Stimulated activated CD8-positive, alpha-beta memory T cell treated with anti-CD3 and anti-CD28 coated beads, Interleukin-4, amount 100 ng/mL, for 48 hours (primary cell): Measurements from ENCODE around the gene C1orf159.
A peak's percentile ranks its signal among the peaks of the same experiment; 100 is the strongest.

ENCODE experiments used
- DNase-seq: peaks from one replicate; pipeline ENCODE4 v3.0.0-alpha.2; 2020

C1orf159 gene

GRCh38 chr1:1130206-1131120 lies 14.6 kb upstream of the C1orf159 start:
- no peak for DNase-seq

GRCh38 chr1:1129381-1129821 lies 13.5 kb upstream of the C1orf159 start:
- DNase-seq = no peak

- DNase-seq = no peak
Observed at GRCh38 chr1:1128454-1129139, 12.7 kb upstream of the C1orf159 start.

- no peak for DNase-seq
Observed at GRCh38 chr1:1127551-1128451, 11.9 kb upstream of the C1orf159 start.

GRCh38 chr1:1125945-1126344 lies 10.1 kb upstream of the C1orf159 start:
- no peak for DNase-seq

- no peak for DNase-seq
Observed at GRCh38 chr1:1124786-1125642, 9.1 kb upstream of the C1orf159 start.

GRCh38 chr1:1124508-1124785 lies 8.6 kb upstream of the C1orf159 start:
- DNase-seq = no peak

GRCh38 chr1:1123581-1124507 lies 8.0 kb upstream of the C1orf159 start:
- no peak for DNase-seq

GRCh38 chr1:1122981-1123480 lies 7.1 kb upstream of the C1orf159 start:
- no peak for DNase-seq

GRCh38 chr1:1122078-1122811 lies 6.4 kb upstream of the C1orf159 start:
- peak; percentile 91 for DNase-seq

GRCh38 chr1:1121611-1122077 lies 5.8 kb upstream of the C1orf159 start:
- no peak for DNase-seq

GRCh38 chr1:1120866-1121591 lies 5.1 kb upstream of the C1orf159 start:
- no peak for DNase-seq

GRCh38 chr1:1120096-1120495 lies 4.2 kb upstream of the C1orf159 start:
- DNase-seq = no peak

GRCh38 chr1:1119272-1119890 lies 3.5 kb upstream of the C1orf159 start:
- no peak for DNase-seq

- DNase-seq = no peak
Observed at GRCh38 chr1:1118876-1119220, 3.0 kb upstream of the C1orf159 start.

GRCh38 chr1:1118011-1118875 lies 2.4 kb upstream of the C1orf159 start:
- DNase-seq = no peak

- no peak for DNase-seq
Observed at GRCh38 chr1:1117469-1117831, 1.6 kb upstream of the C1orf159 start.
